NCI-H187 treated with DMSO at 0.1 percent for 48 hours (cell line): Measurements from ENCODE around the gene CA6.
"Not testable (repeated sequence)": the region's sequence is repeated elsewhere in the genome, so short reads cannot be mapped to it uniquely, and the experiment has no call there.

Experiments
- DNase-seq: peaks from one replicate; lab custom pipeline; 2025; lab: John Stamatoyannopoulos, UW

The CA6 gene

GRCh38 chr1:8926707-8927694 is 18.7 kb upstream of the CA6 start:
- peak; percentile 27 for DNase-seq

- DNase-seq, result no peak
These were observed 15.6 kb upstream of the CA6 start for GRCh38 chr1:8930116-8930515.

DNA sequence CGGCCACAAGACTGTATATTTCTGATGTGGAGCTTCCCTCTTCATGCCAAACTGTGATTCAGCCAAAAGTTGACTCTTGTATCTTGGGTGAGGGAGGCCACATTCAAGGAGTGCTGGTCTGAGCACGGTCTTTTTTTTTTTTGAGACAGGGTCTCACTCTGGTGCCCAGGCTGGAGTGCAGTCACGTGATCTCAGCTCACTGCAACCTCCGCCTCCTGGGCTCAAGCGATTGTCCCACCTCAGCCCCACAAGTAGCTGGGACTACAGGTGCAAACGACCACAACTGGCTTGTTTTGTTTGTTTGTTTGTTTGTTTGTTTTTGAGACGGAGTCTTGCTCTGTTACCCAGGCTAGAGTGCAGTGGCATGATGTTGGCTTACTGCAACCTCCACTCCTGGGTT is 8.6 kb upstream of the CA6 start:
- not testable (repeated sequence) for DNase-seq

- DNase-seq, result no peak
These were observed 8.0 kb upstream of the CA6 start for GRCh38 chr1:8937701-8938100.

DNA sequence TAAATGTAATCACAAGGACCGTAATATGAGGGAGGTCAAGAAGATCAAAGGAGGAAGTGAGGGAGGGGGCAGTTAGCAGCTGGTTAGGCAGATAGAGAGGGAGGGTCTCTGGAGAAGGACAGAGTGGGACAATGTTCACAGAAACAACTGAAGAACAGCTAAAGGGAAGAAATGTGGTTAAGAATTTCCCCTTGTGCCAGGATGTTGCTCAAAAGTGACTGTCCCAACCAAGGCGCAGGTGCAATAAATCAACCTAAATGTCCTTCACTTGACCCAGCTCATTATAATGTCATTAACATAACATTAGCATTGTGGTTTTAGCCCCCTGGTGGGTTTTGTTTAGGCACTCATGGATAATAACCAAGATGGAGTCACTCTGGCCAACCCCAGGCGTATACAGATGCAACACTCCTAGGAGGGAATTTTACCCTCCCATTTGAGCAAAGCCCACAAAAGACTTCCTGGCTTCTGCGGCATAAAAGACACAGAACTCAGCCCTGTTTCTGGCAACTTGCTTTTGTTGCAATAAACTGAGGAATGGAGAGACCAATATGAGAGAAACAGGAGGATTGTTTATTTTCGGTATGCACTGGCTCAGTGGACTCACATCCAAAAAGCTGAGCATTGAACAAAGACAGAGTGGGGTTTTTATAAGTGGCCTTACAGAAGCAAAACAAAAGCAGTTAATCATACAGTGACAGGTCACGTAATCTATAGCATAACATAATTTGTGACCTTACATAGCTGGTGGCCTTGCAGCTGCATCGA is 7.3 kb upstream of the CA6 start:
- DNase-seq, result no peak

DNA sequence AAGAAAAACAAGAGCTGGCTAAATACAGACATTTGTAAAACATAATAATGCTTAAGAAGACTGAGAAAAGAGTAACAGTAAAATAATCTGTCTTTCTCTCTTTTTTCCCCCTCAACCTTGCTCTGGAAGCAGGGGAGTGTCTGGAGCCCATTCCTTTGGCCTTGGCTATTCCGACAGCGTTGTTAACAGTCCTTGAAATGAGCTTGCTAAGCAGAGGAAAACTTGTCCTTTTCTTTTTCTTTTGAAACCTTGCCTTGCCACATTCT is 6.7 kb upstream of the CA6 start:
- DNase-seq, result no peak

- DNase-seq, result no peak
These were observed 6.2 kb upstream of the CA6 start for GRCh38 chr1:8939362-8939995.

GRCh38 chr1:8941906-8942305 is 3.8 kb upstream of the CA6 start:
- DNase-seq, result no peak

- DNase-seq, result no peak
These were observed 1.9 kb upstream of the CA6 start for GRCh38 chr1:8943498-8944405.

DNA sequence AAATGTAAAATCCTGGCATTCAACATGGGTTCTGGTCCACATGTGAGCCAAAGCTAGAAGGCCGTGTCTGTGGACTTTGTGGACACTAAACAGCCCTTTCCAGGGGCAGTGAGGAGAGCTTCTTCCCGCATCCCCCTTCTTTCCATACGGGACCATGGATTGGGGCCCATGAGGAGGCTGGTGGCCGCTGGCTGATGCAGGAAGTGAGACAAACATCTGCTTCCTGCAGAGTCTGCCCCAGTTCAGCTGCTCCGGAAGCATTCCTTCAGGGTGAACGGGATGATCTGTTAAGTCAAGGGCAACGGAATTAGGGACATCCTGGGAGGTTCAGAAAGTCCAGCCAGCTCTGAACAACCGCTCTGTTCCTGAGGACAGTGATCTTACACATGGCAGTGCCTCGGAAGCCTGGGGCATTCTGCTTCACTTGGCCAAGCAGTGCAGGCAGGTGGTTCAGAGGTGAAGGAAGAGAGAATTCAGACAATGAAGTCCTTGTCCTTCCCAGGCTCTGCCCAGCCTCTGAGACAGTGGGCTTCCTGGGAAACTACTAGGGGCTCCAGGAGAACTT is 1.5 kb downstream of the CA6 start:
- no peak for DNase-seq

DNA sequence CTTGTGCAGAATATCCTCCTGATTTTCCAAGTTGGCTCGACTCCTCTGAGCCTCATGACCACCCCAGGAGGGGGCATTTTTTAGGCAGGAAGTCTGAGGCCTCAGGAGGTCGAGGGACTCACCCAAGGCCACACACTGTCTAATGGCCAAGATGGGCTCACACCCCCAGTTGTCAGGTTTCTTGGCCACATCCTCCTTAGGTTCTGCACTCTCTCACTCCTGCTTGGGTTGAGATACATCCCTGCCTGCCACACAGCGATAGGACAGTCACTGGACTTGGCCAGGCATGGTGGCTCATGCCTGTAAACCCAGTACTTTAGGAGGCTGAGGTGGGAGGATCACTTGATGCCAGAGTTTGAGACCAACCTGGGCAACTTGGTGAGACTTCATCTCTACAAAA is 4.6 kb downstream of the CA6 start:
- DNase-seq, result no peak

- DNase-seq, result no peak
These were observed 5.6 kb downstream of the CA6 start for GRCh38 chr1:8951231-8951630.

GRCh38 chr1:8955406-8955805 is 9.7 kb downstream of the CA6 start:
- DNase-seq, result no peak

DNA sequence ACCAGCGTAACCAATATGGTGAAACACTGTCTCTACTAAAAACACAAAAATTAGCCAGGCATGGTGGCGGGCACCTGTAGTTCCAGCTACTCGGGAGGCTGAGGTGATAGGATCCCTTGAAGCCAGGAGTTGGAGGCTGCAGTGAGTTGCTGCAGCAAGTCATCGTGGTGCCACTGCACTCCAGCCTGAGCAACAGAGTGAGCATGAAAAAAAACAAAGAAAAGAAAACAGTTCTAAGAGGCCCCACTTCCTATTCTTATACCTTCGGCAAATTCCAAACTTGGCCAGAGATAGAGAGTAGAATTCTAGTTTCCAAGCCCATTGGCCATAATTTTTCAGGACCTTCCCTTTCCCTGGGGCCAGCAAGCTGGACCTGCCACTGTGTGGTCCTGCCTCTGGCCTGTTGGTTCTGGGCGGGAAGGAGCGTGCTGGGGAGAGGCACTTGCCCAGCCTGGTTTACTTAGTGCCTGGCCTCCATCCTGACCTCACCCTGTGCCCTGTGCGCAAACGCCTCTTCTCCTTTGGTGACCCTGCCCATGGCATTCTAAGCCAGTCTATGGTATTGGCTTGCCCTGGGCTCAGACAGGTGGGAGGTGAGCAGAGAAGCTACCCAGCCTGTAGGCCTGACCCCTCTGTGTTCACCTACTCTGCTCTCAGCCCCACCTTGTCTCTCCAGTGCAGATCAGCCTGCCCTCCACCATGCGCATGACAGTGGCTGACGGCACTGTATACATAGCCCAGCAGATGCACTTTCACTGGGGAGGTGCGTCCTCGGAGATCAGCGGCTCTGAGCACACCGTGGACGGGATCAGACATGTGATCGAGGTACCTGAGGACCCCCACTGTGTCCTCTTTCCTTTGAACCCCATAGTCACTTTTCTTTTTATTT is 11.0 kb downstream of the CA6 start:
- no peak for DNase-seq

DNA sequence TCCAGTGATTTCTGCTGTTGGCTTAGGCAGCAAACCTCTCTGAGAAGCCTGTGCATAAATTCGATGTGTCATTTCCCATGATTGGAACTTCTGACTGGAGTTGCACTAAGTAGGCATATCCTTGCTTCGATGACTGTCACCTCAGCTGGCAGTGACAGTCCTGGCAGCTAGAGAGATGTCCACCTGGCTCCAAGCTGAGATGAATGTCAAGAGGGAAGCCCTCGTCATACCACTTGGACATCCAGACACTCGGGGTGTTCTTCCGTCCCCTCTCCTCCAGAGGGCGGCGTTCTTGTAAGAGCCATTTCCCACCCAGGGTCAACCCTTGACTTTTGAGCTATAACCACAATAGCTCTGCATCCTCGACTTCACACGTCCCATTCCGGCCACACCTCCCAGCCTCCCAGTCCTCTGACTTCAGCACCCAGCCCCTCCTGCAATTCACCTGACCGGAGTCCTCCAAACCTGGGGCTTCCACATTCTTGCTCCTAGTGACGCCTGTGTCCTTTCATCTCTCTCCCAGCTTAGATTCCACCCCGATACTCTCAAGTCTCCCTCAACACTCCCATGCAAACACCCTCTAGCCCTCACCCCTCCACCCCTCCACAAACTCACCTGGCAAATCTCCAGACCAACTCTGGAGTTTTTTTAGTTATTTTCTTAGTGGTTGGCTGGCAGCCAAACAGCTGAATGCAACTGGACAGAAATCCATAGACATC is 17.3 kb downstream of the CA6 start:
- DNase-seq, result no peak

DNA sequence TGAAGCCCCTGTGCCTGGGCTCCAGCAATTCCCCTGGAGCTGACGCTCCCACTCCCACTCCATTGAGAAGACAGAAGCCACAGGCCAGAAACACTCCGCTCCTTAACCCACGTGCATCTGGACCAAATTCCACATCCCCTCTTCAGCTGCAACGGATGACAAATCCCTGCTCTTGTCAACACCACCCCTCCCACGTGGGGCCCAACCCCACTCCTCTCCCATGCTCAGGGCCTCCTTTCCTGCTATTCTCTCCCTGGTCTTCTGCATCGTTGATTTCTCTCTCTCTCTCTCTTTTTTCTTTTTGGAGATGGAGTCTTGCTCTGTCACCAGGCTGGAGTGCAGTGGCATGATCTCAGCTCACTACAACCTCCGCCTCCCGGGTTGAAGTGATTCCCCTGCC is 18.3 kb downstream of the CA6 start:
- no peak for DNase-seq

DNA sequence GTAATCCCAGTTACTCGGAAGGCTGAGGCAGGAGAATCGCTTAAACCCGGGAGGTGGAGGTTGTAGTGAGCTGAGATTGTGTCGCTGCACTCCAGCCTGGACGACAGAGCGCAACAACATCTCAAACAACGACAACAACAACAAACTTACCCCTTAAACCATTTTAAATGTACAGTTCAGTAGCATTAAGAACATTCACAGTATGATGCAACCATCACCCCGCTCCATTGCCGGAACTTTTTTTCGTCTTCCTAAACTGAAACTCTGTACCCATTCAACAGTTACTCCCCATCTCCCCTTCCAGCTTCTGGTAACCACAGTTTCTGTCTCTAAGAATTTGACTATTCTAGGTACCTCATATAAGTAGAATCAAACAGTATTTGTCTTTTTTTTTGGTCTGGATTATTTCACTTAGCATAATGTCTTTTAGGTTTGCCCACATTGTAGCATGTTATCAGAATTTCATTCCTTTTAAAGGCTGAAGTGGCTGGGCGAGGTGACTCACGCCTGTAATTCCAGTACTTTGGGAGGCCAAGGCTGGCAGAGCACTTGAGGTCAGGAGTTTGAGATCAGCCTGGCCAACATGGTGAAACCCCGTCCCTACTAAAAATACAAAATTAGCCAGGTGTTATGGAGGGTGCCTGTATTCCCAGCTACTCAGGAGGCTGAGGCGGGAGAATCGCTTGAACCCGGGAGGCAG is 19.6 kb downstream of the CA6 start:
- no peak for DNase-seq

- peak; percentile 38 for DNase-seq
These were observed 20.9 kb downstream of the CA6 start for GRCh38 chr1:8966606-8967005.

DNA sequence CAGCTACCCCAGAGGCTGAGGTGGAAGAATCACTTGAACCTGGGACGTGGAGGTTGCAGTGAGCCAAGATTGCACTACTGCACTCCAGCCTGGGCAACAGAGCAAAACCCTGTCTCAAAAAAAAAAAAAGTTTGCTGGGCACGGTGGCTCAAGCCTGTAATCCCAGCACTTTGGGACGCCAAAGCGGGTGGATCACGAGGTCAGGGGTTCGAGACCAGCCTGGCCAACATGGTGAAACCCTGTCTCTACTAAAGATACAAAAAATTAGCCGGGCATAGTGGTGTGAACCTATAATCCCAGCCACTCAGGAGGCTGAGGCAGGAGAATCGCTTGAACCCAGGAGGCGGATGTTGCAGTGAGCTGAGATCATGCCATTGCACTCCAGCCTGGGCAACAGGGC is 23.2 kb downstream of the CA6 start:
- DNase-seq, result not testable (repeated sequence)
